ENCODE measurements around the gene ATP6V0D1. TPM values are rescaled to one million over a fixed set of nuclear protein-coding genes. Genes with fewer than 3 reads are reported as not detected.

Gene ATP6V0D1
- 10 to 100 TPM; 41.8 to 48.8 TPM for total RNA-seq

DNA sequence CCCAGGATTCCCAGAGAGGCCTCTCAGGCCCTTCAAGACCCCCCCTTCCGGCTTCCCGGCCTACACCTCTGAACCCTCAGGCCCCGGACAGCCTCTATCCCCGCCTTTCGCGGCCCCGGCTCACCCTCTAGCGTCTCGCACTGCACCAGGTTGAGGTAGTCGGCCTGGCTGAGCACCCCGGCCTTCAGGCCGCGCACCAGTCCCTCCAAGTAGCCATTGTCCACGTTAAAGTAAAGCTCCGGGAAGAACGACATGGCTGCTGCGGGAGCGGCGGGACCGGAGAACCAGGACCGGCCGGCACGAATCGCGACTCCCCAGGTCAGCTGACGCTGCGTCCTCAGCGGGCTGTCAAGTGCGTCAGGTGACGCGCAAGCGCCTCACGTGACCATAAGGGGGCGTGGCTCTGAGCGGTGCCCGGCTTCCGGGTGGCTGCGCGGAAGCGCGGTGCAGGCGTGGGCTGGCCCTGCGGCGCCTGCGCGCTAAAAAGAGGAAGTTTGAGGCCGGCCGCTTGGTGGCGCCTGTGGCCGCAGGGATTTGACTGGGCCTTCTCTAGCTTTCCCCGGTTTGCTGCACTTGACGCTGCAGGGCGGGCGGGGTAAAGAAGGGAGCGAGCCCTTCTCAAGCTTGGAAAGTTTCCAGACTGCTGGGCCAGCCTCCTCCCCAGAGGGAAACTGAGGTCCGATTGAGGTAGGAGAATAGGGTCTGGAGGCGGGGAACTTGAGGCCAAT, at the start of gene ATP6V0D1:
Gene ATP6V0D1 (minus strand): TSS at position 325 of the 728 bp plus-strand sequence. CDS start 71 bp downstream, at position 254.
- POLR2A ChIA-PET, result interaction anchor here (0.9 to 2.9 kb wide), 22 partner anchors 9 to 546 kb away, joined by 3 to 19 read pairs (median 4); partner anchors contain the start of genes ACD, C16orf86, CARMIL2 and CTCF
- no peaks in the 10 kb centered on the region for H3K27me3 Mint-ChIP-seq
- no peaks in the 10 kb centered on the region for H3K9me3 Mint-ChIP-seq
- peaks cover 6% of the 10 kb centered on the region for H3K36me3 Mint-ChIP-seq
- peak within 1 kb of the TSS; percentile 98 for H3K27ac Mint-ChIP-seq
- peaks cover 14% of the 10 kb centered on the region for H3K4me1 Mint-ChIP-seq
- ATAC-seq (ENCODE audit: low read depth) (peak; percentile 89), DNase-seq (peak; percentile 100)
- H3K4me3 Mint-ChIP-seq, result peak within 1 kb of the TSS; percentile 93

DNA sequence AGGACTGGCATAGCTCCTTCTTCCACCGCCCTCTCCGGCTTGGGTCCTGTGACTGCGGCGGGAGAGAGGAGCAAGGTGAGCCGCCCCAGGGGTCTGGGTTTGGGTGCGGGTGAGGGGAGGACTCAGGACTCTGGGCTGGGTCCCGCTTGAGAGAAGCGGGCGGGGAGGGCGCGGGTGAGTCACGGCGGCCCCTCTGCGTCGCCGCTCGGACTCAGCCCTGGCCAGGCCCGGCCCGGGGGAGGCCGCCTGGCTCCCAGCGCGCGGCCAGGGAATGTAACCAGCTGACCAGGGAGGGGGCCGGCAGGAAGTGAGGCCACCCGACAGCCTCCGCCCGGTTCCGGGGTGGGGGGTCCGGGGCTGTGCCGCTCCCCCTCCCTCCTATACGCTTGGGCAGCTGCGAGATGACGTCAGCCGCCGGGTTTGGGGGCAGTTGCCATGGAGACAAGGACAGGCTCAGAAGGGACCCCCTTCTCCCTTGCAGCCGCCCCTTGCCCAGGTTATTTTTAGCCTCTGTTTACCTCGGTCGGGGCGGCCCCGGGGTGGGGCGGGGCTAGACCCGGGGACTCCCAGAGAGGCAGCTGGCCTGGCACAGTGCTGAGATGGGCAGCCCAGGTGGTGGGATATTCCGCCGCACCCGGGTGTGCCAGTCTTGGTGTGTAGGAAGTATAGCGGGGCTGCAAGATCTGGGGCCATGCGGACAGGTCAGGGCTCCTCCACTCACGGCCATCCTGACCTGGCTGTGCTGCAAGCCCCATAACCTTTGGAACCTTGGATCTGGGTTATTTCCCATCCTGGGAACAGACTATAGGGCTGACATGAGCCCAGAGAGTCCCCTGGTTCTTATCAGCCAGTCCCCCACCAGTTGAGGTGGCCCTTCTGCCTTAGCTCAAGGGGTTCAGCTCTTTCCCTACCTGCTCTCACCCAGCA, 49.3 kb upstream of the ATP6V0D1 start:
- POLR2A ChIA-PET, result interaction anchor here (0.6 to 1.1 kb wide), 4 partner anchors 16 to 115 kb away, joined by 3 to 6 read pairs (median 4); partner anchors contain the start of gene CARMIL2
- DNase-seq (no peak), ATAC-seq (ENCODE audit: low read depth) (peak; percentile 12)
- H3K4me3 Mint-ChIP-seq, result peak overlapping the region; percentile 72
- H3K27me3 Mint-ChIP-seq, result peaks cover 55% of the 10 kb centered on the region
- no peaks in the 10 kb centered on the region for H3K9me3 Mint-ChIP-seq
- peaks cover 12% of the 10 kb centered on the region for H3K4me1 Mint-ChIP-seq
- peak overlapping the region; percentile 24 for H3K27ac Mint-ChIP-seq
- no peaks in the 10 kb centered on the region for H3K36me3 Mint-ChIP-seq

DNA sequence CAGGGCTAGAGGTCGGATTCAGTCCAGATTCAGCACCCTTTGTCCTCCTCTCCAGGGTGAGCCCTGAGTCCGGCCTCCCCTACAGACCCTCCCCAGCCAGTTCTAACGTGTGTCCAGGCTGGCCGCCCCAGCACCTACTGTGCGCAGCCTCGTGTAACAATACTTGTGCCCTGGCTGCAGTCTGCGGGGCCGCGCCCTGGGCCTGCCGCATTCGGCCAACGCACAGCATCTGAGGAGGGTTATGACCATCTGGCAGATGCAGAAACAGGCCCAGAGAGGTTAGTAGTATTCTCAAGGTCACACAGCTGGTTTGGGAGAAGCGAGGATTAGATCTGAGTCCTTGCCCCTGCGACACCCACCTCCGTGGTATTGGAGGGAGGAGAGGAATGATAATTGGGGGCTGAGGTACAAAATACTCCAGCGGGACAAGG, 48.6 kb upstream of the ATP6V0D1 start:
- Mint-ChIP-seq H3K4me3 (peak overlapping the region; percentile 72), H3K9me3 (no peaks in the 10 kb centered on the region), H3K27ac (peak overlapping the region; percentile 24), H3K4me1 (peaks cover 12% of the 10 kb centered on the region), H3K36me3 (no peaks in the 10 kb centered on the region), H3K27me3 (peaks cover 52% of the 10 kb centered on the region)
- DNase-seq (no peak), ATAC-seq (ENCODE audit: low read depth) (no peak)
- POLR2A ChIA-PET, result interaction anchor here (0.6 to 2.0 kb wide), 5 partner anchors 8 to 32 kb away, joined by 3 to 9 read pairs (median 6); no protein-coding TSS in a partner anchor

DNA sequence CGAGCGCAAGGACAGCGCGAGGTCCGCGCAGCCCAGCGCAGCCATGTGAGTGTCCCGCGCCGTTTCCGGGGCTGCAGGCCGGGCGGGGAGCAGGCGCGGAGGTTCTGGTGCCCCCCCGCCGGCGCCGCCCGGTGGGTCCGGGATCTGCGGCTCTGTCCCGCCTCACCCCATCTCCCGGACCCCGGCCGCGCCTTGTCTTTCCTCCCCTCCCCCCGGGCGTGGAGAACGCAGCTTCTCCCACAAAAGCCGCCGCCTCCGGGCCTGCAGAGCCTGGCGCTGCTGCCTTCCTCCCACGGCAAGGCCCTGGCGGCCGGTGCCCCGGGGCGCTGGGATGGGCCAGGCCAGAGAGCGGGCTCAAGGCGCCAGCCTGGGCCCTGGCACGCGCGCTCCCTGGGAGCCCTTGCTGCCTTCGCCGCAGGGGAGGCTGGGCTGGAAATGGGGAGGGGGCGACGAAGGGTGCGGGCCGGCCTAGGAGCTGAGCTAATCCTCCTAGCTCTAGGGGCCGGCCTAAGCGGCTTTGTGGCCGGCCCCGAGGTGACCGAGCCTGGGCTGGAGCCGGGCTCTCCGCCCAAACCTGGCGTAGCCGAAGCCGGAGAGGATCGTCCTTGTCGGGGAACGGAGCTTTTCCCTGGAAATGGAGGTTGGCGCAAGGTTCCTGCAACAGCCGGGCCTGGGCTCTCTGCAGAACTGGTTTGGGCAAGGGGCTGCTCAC, 48.1 kb upstream of the ATP6V0D1 start:
- Mint-ChIP-seq H3K27ac (no peak overlapping the region), H3K27me3 (peaks cover 50% of the 10 kb centered on the region), H3K9me3 (no peaks in the 10 kb centered on the region), H3K4me3 (peak overlapping the region; percentile 72), H3K36me3 (no peaks in the 10 kb centered on the region), H3K4me1 (peaks cover 10% of the 10 kb centered on the region)
- POLR2A ChIA-PET, result interaction anchor here (0.6 to 2.0 kb wide), 5 partner anchors 9 to 32 kb away, joined by 3 to 9 read pairs (median 6); no protein-coding TSS in a partner anchor
- DNase-seq (peak; percentile 67), ATAC-seq (ENCODE audit: low read depth) (peak; percentile 59)

DNA sequence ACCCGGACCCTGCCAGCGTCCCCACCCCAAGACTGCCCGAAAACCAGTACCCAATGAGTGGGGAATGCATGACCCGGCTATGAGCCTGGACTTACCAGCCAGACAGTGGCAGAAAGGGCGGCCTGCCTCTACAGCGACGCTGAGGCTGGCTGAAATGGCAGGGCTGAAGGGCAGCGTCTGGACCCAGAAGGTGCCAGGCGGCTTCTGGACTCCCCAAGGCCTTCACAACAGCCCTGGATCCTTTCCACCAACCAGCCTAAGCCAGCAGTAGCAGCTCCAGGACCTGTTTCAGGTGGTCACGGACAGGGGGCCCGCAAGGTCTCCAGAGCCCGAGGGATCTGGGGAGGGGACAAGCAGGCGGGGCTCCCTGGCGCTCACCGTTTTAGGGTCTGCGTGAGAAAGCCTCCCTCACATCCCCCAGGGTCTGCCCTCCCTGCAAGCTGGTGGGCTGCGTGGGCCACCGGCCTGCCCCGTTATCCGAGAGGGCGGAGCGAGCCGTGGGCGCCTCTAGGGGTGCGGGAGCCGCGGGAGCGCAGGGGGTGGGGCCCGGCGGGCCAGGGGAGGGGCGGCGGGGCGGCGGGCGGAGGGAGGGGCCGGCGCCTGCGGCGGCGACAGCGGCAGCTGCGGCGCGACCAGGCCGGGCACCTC, 47.4 kb upstream of the ATP6V0D1 start, which contains the start of gene RIPOR1:
Gene RIPOR1 (plus strand): TSS at position 608 of the 648 bp plus-strand sequence. CDS start 9,618 bp downstream, outside the sequence.
- POLR2A ChIA-PET, result interaction anchor here (1.0 to 2.0 kb wide), 2 partner anchors 9 to 17 kb away, joined by 3 to 7 read pairs; no protein-coding TSS in a partner anchor
- no peaks in the 10 kb centered on the region for H3K9me3 Mint-ChIP-seq
- peak within 1 kb of the TSS; percentile 72 for H3K4me3 Mint-ChIP-seq
- peak; percentile 57 for ATAC-seq (ENCODE audit: low read depth)
- DNase-seq, result peak; percentile 57
- H3K36me3 Mint-ChIP-seq, result no peaks in the 10 kb centered on the region
- H3K27ac Mint-ChIP-seq, result no peak within 1 kb of the TSS
- peaks cover 48% of the 10 kb centered on the region for H3K27me3 Mint-ChIP-seq
- H3K4me1 Mint-ChIP-seq, result peaks cover 10% of the 10 kb centered on the region

DNA sequence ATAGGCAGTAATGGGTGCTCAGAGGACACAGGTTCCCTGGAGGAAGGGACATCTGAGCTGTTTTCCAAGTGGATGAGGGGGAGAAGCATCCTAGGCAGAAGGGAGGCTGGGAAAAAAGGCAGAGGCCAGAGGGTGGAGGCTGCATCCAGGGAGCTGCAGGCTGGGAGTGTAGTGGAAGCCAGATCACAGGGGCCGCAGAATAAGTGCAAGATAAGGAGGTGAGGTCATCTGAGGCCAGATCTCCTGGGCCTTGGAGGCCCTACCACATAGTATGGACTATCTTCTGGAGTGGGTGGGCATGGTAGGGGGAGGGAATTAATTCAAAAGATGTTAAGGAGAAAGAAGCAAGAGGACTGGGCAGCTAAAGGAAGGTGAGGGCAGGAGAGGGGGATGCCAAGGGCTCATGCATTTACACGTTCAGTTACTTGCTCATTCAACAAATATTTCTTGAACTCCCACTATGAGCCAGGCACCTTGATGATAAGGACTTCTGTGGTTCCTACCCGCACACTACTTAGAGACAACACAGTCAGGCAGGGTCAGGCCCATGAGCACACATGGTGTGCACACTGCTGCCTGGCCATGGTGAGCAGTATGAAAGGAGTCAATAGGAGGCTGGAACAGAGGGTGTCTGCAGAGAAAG, 45.3 kb upstream of the ATP6V0D1 start:
- Mint-ChIP-seq H3K36me3 (no peaks in the 10 kb centered on the region), H3K9me3 (no peaks in the 10 kb centered on the region), H3K27me3 (peaks cover 35% of the 10 kb centered on the region), H3K27ac (peak overlapping the region; percentile 24), H3K4me1 (peaks cover 14% of the 10 kb centered on the region), H3K4me3 (no peak overlapping the region)
- DNase-seq, result no peak
- POLR2A ChIA-PET, result no interaction called here
- ATAC-seq (ENCODE audit: low read depth), result no peak

DNA sequence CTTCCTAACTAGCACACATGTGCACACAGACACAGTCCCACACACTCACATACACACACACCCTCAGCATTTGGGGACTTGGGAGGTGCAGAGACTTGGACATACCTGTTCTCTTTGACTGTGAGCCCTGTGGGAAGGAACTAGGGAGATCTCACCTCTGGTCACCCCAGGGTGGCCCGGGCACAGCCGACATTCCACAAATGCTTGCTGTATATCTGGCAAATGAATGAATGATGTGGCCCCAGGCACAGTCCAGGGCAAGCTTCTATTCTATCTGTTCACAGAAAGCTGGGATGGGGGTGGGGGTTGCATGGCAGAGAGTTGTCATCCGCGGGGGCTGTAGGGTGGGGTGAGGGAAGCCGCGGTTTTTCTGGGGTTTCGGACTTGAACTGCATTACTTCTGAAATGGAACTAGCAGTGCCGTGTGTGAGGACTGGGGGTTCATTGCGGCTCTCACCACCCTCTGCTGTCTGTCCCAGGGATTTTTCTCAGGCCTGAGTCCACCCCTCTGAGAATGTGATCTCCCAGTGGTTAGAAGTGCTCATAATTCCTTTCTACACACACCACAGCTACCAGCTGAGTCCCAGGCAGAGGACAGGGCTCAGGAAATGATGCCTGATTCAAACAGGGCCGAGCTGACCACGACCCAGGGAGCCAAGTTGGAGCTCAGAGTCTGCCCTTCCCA, 44.4 kb upstream of the ATP6V0D1 start:
- H3K27ac Mint-ChIP-seq, result no peak overlapping the region
- DNase-seq (no peak), ATAC-seq (ENCODE audit: low read depth) (no peak)
- peaks cover 17% of the 10 kb centered on the region for H3K4me1 Mint-ChIP-seq
- POLR2A ChIA-PET, result no interaction called here
- no peak overlapping the region for H3K4me3 Mint-ChIP-seq
- H3K9me3 Mint-ChIP-seq, result no peaks in the 10 kb centered on the region
- H3K36me3 Mint-ChIP-seq, result no peaks in the 10 kb centered on the region
- peaks cover 26% of the 10 kb centered on the region for H3K27me3 Mint-ChIP-seq

DNA sequence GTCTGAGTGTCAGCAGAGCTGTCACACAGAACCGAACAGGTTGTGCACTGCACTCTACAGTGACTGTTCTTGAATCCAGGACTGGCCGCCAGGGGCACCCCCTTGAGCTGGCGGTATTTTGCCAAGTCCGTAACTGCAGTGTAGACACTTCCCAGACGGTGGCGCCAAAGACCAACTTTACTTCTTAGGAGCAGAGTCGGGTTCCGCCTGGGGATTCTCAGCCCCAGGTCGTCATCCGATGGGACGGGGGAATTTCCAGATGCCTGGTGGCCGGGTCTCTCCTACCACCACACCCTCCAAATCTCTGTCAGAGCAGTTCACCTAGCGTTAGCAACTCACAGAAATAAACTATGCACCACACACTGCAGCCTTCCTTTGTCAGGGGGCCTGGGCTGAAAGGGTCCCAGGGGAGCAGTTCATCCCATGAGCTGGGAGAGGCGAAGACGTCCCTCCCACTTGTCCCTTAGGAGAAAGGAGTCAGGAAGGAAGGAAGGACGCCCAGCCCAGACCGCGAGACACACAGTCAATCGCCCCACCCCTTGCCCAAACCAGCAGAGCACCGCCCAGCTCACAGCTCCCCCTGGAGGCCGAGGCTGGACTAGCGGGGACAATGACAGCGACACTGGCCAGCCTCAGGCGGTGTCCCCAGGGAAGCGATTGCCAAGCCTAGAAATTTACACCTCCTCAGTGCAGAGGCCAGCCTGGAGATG, 40.3 kb upstream of the ATP6V0D1 start:
- H3K27me3 Mint-ChIP-seq, result no peaks in the 10 kb centered on the region
- DNase-seq, result peak; percentile 96
- H3K4me3 Mint-ChIP-seq, result peak overlapping the region; percentile 85
- peaks cover 37% of the 10 kb centered on the region for H3K4me1 Mint-ChIP-seq
- H3K36me3 Mint-ChIP-seq, result peaks cover 4% of the 10 kb centered on the region
- no peaks in the 10 kb centered on the region for H3K9me3 Mint-ChIP-seq
- POLR2A ChIA-PET, result interaction anchor here (0.7 to 2.6 kb wide), 17 partner anchors 9 to 312 kb away, joined by 3 to 28 read pairs (median 6); partner anchors contain the start of genes ACD, ATP6V0D1, C16orf86 and CARMIL2
- ATAC-seq (ENCODE audit: low read depth), result peak; percentile 84
- peak overlapping the region; percentile 91 for H3K27ac Mint-ChIP-seq

DNA sequence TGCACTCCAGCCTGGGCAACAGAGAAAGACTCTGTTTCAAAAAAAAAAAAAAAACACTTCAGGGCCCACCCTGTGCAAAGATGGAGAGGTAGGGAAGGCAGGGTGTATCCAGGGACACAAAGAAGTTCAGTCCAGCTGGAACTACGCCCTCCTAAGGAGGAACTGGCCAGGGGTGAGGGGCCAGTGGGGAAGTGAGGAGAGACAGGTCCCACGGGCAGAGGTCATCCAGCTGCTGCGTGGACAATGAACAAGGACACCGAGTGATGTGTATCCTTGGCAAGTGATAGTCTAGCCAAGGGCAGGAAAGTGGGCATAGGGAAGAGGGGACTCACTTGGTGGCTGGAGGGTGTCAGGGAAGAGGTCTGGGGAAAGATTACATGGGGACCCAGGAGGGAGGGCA, 38.3 kb upstream of the ATP6V0D1 start:
- POLR2A ChIA-PET, result interaction anchor here (0.7 to 2.6 kb wide), 4 partner anchors 9 to 405 kb away, joined by 4 to 15 read pairs (median 8); partner anchors contain the start of gene CTCF
- H3K4me3 Mint-ChIP-seq, result peak overlapping the region; percentile 72
- no peak for DNase-seq

DNA sequence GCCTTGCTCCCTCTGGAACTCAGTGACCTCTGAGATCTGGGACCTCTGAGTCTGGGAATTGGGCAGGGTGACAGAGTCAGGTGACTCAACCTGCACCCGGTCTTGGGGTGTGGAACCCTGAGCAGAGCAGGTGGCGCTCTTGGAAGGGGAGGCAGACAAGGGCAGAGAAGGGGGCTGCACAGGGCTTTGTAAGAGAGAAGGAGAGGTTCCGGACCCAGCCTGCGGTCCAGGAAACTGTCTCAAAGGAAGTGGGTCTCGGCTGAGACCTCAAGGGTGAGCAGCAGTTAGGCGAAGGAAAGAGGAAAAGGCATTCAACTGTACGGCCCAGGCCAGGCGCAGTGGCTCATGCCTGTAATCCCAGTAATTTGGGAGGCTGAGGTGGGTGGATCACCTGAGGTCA, 37.7 kb upstream of the ATP6V0D1 start:
- Mint-ChIP-seq H3K27ac (peak overlapping the region; percentile 89), H3K9me3 (no peaks in the 10 kb centered on the region), H3K4me3 (peak overlapping the region; percentile 72)

More for the DNA sequence above, 38.3 kb upstream of the ATP6V0D1 start:
- Mint-ChIP-seq H3K4me1 (peaks cover 40% of the 10 kb centered on the region), H3K36me3 (peaks cover 4% of the 10 kb centered on the region), H3K27me3 (no peaks in the 10 kb centered on the region), H3K9me3 (no peaks in the 10 kb centered on the region), H3K27ac (peak overlapping the region; percentile 89)
- ATAC-seq (ENCODE audit: low read depth), result no peak

More for the DNA sequence above, 37.7 kb upstream of the ATP6V0D1 start:
- H3K4me1 Mint-ChIP-seq, result peaks cover 40% of the 10 kb centered on the region
- ATAC-seq (ENCODE audit: low read depth) (no peak), DNase-seq (peak; percentile 53)
- POLR2A ChIA-PET, result interaction anchor here (0.7 kb wide), 1 partner anchor 406 kb away, joined by 4 read pairs; no protein-coding TSS in a partner anchor
- H3K36me3 Mint-ChIP-seq, result peaks cover 4% of the 10 kb centered on the region
- no peaks in the 10 kb centered on the region for H3K27me3 Mint-ChIP-seq
